Caki2 (cell line): ENCODE data around the gene FHL2. TPM values are rescaled to one million over a fixed set of nuclear protein-coding genes. Genes with fewer than 3 reads are reported as not detected.

Experiments
- DNase-seq: peaks from one replicate; pipeline ENCODE4 v3.0.0-alpha.2; 2015; ENCODE audit warnings: low read depth
- in situ Hi-C: cut with HindIII; loops from 2 replicates; pipeline ENCODE4 v1.10.0; 2016; ENCODE audit warnings: low sequenced_read_pairs, low pct_unique_long_range_greater_than_20kb, mixed read lengths
- total RNA-seq: library from RNA; depleted of rRNA; stranded (reverse); fragments of >200 nt; shearing (Covaris generic); gene quantifications from 2 replicates; pipeline ENCODE4 v1.2.3, GENCODE V29; 2014; ENCODE audit warnings: low replicate concordance

Gene FHL2
- total RNA-seq, 1 experiment from 2014 or later = 275 TPM

GRCh38 chr2:105369777-105370690 lies 28.8 kb downstream of the FHL2 start:
- peak; percentile 72 for DNase-seq
- in situ Hi-C loops = no loop called here

- in situ Hi-C loops = no loop called here
- DNase-seq = no peak
Measured at GRCh38 chr2:105368759-105369408, 30.0 kb downstream of the FHL2 start.

- DNase-seq = no peak
- in situ Hi-C loops = no loop called here
Measured at GRCh38 chr2:105365206-105365605, 33.6 kb downstream of the FHL2 start.

GRCh38 chr2:105364436-105365139 lies 34.3 kb downstream of the FHL2 start:
- in situ Hi-C loops = no loop called here
- DNase-seq = no peak

- in situ Hi-C loops = no loop called here
- DNase-seq = no peak
Measured at GRCh38 chr2:105362862-105363591, 35.8 kb downstream of the FHL2 start.

GRCh38 chr2:105361102-105361889 lies 37.6 kb downstream of the FHL2 start:
- no peak for DNase-seq
- in situ Hi-C loops = no loop called here

- in situ Hi-C loops = no loop called here
- DNase-seq = no peak
Measured at GRCh38 chr2:105358593-105358992, 40.3 kb downstream of the FHL2 start.

- DNase-seq = no peak
- in situ Hi-C loops = no loop called here
Measured at GRCh38 chr2:105357122-105357521, 41.7 kb downstream of the FHL2 start.

- in situ Hi-C loops = no loop called here
- DNase-seq = peak; percentile 38
Measured at GRCh38 chr2:105344704-105345345, 54.0 kb downstream of the FHL2 start.

- no peak for DNase-seq
- in situ Hi-C loops = no loop called here
Measured at GRCh38 chr2:105339414-105339813, 59.4 kb downstream of the FHL2 start.

GRCh38 chr2:105338020-105338385 lies 60.8 kb downstream of the FHL2 start:
- in situ Hi-C loops = no loop called here

GRCh38 chr2:105337122-105338019 lies 61.5 kb downstream of the FHL2 start, which contains the start of gene C2orf49:
Gene C2orf49 (plus strand): TSS chr2:105337540. CDS start chr2:105337588, 48 bp downstream.
- DNase-seq = peak; percentile 90
- in situ Hi-C loops = no loop called here

More at GRCh38 chr2:105338020-105338385, 60.8 kb downstream of the FHL2 start:
- DNase-seq = no peak

GRCh38 chr2:105336786-105337121 lies 62.1 kb downstream of the FHL2 start:
- in situ Hi-C loops = no loop called here
- DNase-seq = no peak

- DNase-seq = no peak
- in situ Hi-C loops = no loop called here
Measured at GRCh38 chr2:105335469-105335868, 63.4 kb downstream of the FHL2 start.

GRCh38 chr2:105334211-105334610 lies 64.6 kb downstream of the FHL2 start:
- in situ Hi-C loops = no loop called here
- no peak for DNase-seq

- in situ Hi-C loops = no loop called here
- DNase-seq = peak; percentile 16
Measured at GRCh38 chr2:105330681-105331375, 68.0 kb downstream of the FHL2 start.
